GM18520 (cell line): ENCODE results near the gene SREK1.
"Not testable (repeated sequence)": the region's sequence is repeated elsewhere in the genome, so short reads cannot be mapped to it uniquely, and the experiment has no call there.

Experiments used
- ATAC-seq: cut with Tn5 transposase; IDR thresholded peaks from one replicate; pipeline ENCODE4 v1.9.1; 2021; ENCODE audit not compliant: unreplicated experiment

Gene SREK1

DNA sequence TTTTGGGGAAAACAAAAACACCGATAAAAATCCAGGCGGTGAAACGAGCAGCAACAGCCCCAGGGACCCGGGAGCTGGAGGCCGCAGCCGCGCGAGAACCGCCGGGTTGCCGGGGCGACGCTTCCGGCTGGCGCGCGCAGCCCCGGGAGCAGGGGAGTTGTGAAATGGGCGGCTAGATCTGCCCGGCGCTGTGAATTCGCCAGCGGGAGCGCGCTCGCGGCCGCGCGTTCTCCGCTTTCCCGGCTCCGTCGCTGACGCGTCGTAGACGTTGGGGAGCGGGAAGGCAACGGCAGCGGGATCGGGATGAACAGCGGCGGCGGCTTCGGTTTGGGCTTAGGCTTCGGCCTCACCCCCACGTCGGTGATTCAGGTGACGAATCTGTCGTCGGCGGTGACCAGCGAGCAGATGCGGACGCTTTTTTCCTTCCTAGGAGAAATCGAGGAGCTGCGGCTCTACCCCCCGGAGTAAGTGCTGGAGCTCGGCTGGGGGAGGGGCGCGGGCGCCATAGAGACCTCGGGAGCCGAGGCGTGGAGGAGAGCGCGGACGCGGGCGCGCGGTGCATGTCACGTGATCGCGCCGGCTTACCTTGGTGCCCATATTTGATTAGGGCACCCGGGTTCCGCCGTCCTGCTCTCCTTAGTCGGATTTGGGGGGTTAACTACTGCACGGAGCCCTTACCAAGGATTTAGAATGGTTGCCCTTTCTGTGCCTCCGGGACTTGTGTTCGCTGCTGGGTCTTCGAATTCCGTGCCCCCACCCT lies at the start of gene SREK1:
Gene SREK1 (plus strand): TSS at position 227 of the 760 bp plus-strand sequence. CDS start 77 bp downstream, at position 304.
- ATAC-seq: peak; percentile 91

DNA sequence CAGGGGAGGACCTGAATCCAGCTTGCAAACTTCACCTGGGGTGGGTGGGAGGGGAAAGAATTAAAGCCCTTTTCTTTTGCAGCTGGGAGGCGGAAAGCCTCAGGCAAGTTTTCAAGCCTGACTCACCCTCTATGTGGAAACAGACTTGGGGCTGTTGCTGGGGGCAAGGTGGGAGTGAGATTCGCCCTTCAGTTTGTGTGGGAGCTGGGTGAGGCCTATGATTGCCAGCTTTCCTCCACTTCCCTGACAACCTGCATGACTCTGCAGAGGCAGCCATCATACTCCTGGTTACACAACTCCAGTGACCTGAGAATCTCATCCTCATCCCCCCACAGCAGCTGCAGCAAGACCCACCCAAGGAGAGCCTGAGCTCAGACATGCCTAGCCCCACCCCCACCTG lies 43.2 kb upstream of the SREK1 start:
- ATAC-seq: no peak

DNA sequence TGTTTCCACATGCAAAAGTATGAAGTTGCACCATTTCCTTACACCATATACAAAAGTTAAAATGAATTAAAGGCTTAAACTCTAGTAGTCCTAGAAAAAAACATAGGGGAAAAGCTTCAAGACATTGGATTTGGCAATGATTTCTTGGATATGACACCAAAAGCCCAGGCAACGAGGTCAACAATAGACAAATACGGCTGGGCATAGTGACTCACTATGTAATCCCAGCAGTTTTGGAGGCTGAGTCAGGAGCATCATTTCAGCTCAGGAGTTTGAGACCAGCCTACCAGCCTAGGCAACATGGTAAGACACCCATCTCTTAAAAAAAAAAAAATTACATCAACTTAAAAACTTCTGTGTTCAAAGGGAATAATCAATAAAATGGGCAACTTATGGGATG lies 30.9 kb upstream of the SREK1 start:
- no peak for ATAC-seq

GRCh38 chr5:66118304-66118703 lies 25.8 kb upstream of the SREK1 start:
- no peak for ATAC-seq

DNA sequence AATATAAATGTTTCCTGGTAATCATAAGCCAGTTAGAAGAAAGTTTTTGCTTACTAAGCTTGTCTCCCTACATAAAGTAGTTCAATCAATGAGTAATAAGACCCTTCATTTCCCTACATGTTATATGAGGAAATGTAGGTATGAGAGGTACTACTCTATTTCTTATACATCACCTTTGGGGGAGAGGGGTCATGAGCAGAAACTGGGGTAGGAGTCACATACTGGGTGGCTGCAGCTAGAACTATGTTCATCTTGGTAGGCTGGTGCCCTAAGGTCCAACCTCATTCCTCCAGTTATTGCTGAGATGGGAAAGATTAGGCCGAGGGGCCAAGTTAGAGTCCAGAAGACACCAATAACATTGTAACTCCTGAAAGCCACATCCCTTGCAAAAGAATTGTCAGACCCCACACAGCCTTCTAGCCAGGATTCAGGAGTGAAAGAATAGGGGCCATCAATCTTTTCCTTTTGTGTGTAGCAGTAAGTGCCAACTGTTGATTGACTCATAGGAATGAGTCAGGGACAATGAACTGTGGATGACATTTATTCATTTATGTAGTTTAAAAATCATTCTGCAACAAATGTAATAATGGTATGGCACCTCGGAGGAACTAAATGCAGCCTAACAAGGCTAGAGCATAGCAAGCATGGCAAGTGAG lies 21.6 kb upstream of the SREK1 start:
- no peak for ATAC-seq

GRCh38 chr5:66129144-66129543 lies 15.0 kb upstream of the SREK1 start:
- ATAC-seq: no peak

GRCh38 chr5:66130493-66130892 lies 13.6 kb upstream of the SREK1 start:
- no peak for ATAC-seq

DNA sequence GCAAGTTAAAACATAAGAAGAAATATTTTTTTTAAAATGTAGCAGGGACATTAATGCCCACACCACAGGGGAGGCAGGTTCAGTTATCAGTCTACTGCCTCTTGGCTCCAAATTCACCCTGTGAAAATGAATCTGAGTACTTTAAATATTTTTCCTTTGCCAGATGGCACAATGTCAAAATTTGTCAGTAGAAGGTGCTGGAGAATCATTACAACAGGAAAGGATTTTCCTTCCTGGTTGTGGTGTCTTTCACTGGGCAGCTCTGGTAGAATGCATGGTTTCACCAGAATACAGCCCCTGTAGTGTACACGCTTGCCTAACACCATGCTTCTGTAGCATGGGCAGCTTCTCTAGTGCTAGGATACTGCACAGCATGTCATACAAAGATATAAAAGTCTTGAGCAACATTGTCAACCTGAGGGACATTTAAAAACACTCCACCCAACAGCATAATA lies 9.7 kb upstream of the SREK1 start:
- no peak for ATAC-seq

DNA sequence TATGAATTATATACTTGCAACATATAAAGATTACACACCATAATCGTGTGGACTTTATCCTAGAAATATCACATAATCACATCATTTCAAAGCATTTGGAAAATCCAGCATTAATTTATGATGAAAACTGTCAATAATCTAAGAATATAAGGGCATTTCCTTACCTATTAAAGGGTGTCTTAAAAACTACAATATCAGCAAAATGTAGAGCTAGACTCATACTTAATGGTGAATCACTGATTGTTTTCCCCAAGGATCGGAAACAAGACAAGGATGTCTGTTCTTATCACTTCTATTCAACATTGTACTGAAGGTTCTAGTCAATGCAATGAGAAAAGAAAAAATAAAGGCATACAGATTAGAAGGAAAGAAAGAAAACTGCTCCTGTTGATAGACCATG lies 8.0 kb upstream of the SREK1 start:
- no peak for ATAC-seq

GRCh38 chr5:66136944-66137343 lies 7.2 kb upstream of the SREK1 start:
- ATAC-seq: not testable (repeated sequence)

DNA sequence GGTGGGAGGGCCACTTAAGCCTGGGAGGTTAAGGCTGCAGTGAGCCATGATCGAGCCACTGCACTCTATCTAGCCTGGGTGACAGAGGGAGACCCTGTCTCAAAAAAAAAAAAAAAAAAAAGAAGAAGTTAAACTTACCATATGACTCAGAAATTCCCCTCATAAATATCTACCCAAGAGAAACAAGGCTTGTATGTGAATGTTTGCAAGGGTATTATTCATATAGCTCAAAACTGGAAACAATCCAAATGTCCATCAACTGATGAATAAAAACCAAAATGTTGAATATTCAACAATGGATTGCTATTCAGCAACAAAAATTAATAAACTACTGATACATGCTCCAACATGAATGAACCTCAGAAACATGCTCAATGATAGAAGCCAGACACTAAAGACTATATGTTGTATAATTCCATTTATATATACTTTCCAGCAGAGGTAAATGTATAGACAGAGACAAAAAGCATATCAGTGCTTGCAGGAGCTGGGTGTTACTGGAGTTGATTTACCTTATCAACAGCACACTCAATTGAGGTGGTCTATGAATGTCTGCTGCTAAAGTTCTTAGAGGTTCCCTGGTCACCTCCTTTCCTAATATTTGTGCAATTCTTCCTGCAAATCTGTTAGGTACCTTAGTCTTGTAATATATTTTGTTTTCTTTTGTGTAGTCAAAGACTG lies 5.3 kb upstream of the SREK1 start:
- ATAC-seq: peak; percentile 43

GRCh38 chr5:66139318-66139712 lies 4.8 kb upstream of the SREK1 start:
- ATAC-seq: no peak

DNA sequence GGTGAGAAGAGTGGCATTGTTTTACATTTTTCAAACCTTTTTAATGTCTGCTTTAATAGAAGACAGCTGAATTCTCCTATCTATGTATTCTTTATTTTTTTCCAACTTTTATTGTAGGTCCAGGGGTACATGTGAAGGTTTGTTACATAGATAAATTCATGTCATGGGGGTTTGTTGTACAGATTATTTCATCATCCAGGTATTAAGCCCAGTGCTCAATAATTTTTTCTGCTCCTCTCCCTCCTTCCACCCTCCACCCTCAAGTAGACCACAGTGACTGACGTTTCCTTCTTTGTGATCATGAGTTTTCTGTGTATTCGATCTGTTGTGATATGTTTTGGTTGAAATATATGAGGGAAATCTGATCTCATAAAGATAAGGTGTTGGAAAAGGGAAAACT lies 1.7 kb upstream of the SREK1 start:
- ATAC-seq: no peak

DNA sequence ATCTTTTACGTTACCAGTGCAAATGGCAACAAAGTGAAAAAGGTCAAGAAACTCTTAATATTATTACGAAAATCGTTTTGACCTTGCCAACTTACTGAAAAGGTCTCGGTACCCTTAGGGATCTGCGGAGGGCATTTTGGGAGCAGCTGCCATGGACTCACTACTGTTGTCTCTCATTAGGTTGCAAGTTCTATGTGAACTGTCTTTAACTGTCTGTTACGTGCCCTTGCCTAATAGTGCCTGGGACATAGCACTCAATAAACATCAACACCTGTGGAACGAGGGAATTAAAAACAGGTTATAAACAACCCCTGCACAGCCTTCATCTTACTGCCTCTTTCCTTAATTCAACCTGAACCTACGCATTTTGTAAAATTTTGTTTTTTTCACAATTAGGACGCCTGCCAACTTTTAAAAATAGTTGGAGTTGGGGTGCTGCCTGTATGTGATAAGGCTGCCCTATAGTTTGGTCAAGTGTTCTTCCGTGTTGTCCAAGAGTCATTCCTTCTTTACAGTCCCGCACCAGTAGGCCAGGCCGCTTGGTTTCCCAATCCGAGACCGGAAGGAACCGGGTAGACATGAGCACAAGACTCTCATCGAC lies 527 bp upstream of the SREK1 start:
- no peak for ATAC-seq

- ATAC-seq: peak; percentile 15
These were observed 812 bp downstream of the SREK1 start for GRCh38 chr5:66144834-66145390.

DNA sequence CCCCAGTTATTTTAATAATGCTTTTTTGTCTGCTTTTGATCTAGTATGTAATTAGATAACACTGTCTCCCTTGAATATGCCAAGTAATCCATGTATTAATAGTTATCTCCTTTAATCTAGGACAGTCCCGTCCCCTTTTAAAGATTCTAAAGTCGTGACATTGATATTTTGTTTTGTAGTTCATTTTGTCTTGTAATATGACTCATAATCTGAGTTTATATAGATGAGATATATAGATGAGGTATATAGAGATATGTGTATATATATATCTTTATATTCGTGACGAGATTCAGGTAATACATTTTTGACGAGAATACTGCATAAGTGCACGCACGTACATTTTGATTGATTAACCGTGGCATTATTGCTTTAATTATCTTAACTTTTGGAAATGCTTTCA lies 1.6 kb downstream of the SREK1 start:
- ATAC-seq: no peak

- no peak for ATAC-seq
These were observed 5.8 kb downstream of the SREK1 start for GRCh38 chr5:66149950-66150349.

DNA sequence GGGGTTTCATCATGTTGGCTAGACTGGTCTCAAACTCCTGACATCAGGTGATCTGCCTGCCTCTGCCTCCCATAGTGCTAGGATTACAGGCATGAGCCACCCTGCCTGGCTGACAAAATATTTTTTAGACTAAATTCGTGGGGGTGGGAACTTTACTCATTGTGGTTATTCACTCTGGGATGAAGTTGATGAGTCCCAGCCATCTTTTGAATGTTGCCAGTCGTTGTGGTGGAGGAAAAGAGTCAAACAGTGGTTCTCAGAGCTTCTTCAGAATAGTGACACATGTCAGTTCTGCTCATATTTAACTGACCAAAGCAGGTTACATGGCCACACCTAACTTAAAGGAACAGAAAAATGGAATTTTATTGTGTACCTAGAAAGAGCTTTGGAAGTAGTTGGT lies 6.9 kb downstream of the SREK1 start:
- no peak for ATAC-seq

DNA sequence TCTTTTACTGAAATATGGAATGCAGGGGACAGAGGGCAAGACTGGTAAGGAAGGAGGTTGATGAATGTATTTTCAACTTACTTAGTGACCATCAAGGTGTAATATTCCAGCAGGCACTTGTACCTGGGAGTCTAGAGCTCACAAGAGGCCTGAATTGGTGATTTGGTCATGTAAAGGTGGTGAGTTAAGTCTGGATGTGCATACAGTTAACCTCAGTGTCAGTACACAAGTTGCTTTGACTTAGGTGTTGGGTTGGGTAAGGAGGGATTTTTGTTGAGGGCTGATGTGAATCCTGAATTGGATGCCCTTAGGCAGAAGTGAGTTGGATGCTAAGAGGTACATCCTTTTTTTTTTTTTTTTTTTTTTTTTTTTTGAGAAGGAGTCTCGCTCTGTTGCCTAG lies 7.4 kb downstream of the SREK1 start:
- no peak for ATAC-seq

DNA sequence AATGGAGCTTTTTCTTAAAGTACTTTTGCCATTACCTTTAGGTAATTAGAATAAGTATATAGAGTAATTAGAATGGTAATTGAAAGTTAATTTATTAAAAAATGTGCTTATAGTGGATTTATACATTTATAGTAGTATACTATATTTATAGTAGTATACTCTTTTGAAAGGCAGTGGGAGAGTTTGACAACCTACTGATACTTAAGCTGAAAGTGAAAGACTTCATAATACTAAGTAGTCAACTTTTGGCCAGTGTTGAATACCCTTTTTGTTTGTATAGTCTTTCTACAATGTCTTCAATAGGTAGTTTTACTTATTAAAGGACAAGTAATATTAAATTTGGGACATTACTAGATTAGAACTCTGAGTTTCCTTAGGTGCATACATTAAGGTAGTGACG lies 12.9 kb downstream of the SREK1 start:
- ATAC-seq: no peak

- no peak for ATAC-seq
These were observed 17.3 kb downstream of the SREK1 start for GRCh38 chr5:66161356-66161755.
